H9 (cell line): Measurements from ENCODE around the gene METTL26. TPM values are rescaled to one million over a fixed set of nuclear protein-coding genes. Genes with fewer than 3 reads are reported as not detected.

Source experiments
- DNase-seq: peaks from one replicate; pipeline ENCODE4 v3.0.0-alpha.2; 2017
- H2AFZ ChIP-seq: one replicate; pipeline ENCODE4 v1.6.1; 2013; ENCODE audit warnings: mild to moderate bottlenecking, low read length, control low read depth, moderate library complexity
- H2AK5ac ChIP-seq: 2 replicates; pipeline ENCODE4 v1.6.1; 2013; ENCODE audit warnings: low read length, control low read depth, mixed read lengths; ENCODE audit not compliant: insufficient read length
- H2BK120ac ChIP-seq: one replicate; pipeline ENCODE4 v1.6.1; 2013; ENCODE audit warnings: low read depth, mild to moderate bottlenecking, low read length, control low read depth, inconsistent platforms; ENCODE audit not compliant: poor library complexity, severe bottlenecking
- H2BK12ac ChIP-seq: 2 replicates; pipeline ENCODE4 v1.6.1; 2013; ENCODE audit warnings: low read length, control low read depth, mixed read lengths, low read depth; ENCODE audit not compliant: insufficient read length
- H2BK15ac ChIP-seq: 2 replicates; pipeline ENCODE4 v1.6.1; 2013; ENCODE audit warnings: low read depth, low read length, control low read depth
- H2BK20ac ChIP-seq: one replicate; pipeline ENCODE4 v1.6.1; 2013; ENCODE audit warnings: low read depth, mild to moderate bottlenecking, low read length, control low read depth, inconsistent platforms; ENCODE audit not compliant: poor library complexity, severe bottlenecking
- H2BK5ac ChIP-seq: 2 replicates; pipeline ENCODE4 v1.6.1; 2013; ENCODE audit warnings: low read length, control low read depth, mixed read lengths; ENCODE audit not compliant: insufficient read length
- H3K14ac ChIP-seq: 2 replicates; pipeline ENCODE4 v1.6.1; 2013; ENCODE audit warnings: low read length, control low read depth; ENCODE audit not compliant: insufficient read depth
- H3K18ac ChIP-seq: 2 replicates; pipeline ENCODE4 v1.6.1; 2013; ENCODE audit warnings: low read depth, mild to moderate bottlenecking, mixed read lengths, low read length, control low read depth; ENCODE audit not compliant: insufficient read length
- H3K23ac ChIP-seq: 2 replicates; pipeline ENCODE4 v1.6.1; 2013; ENCODE audit warnings: low read length, control low read depth, mixed read lengths, low read depth; ENCODE audit not compliant: insufficient read length
- H3K23me2 ChIP-seq: 2 replicates; pipeline ENCODE4 v1.6.1; 2013; ENCODE audit warnings: low read depth, mild to moderate bottlenecking, mixed read lengths, low read length, control low read depth; ENCODE audit not compliant: insufficient read length, poor library complexity, severe bottlenecking
- H3K27ac ChIP-seq: 2 replicates; pipeline ENCODE4 v1.5.1; 2013; ENCODE audit warnings: low read length, control low read depth, mixed read lengths, low read depth; ENCODE audit not compliant: insufficient read length
- H3K27me3 ChIP-seq: 2 replicates; pipeline ENCODE4 v1.6.1; 2013; ENCODE audit warnings: low read length, control low read depth, inconsistent platforms; ENCODE audit not compliant: insufficient read depth
- H3K4ac ChIP-seq: 2 replicates; pipeline ENCODE4 v1.6.1; 2013; ENCODE audit warnings: low read depth, mild to moderate bottlenecking, control low read depth, inconsistent platforms, low read length, moderate library complexity
- H3K4me1 ChIP-seq: 2 replicates; pipeline ENCODE4 v1.6.1; 2013; ENCODE audit warnings: low read length, control low read depth, inconsistent platforms; ENCODE audit not compliant: insufficient read depth
- H3K4me2 ChIP-seq: 2 replicates; pipeline ENCODE4 v1.6.1; 2013; ENCODE audit warnings: low read length, control low read depth, mixed read lengths; ENCODE audit not compliant: insufficient read length, insufficient read depth
- H3K56ac ChIP-seq: 2 replicates; pipeline ENCODE4 v1.6.1; 2013; ENCODE audit warnings: low read depth, mild to moderate bottlenecking, mixed read lengths, low read length, control low read depth; ENCODE audit not compliant: insufficient read length
- H3K79me1 ChIP-seq: 2 replicates; pipeline ENCODE4 v1.6.1; 2013; ENCODE audit warnings: low read depth, mild to moderate bottlenecking, moderate library complexity, low read length, control low read depth, inconsistent platforms; ENCODE audit not compliant: insufficient read depth, poor library complexity, severe bottlenecking
- H3K79me2 ChIP-seq: 2 replicates; pipeline ENCODE4 v1.6.1; 2013; ENCODE audit warnings: low read length, control low read depth, inconsistent platforms; ENCODE audit not compliant: insufficient read depth
- H3K9ac ChIP-seq: 2 replicates; pipeline ENCODE4 v1.6.1; 2013; ENCODE audit warnings: low read length, control low read depth, mixed read lengths; ENCODE audit not compliant: insufficient read length; ENCODE audit errors: extremely low read depth
- H3K9me3 ChIP-seq: one replicate; pipeline ENCODE4 v1.6.1; 2013; ENCODE audit warnings: low read depth, low read length, inconsistent platforms; ENCODE audit not compliant: control insufficient read depth
- H3T11ph ChIP-seq: one replicate; pipeline ENCODE4 v1.6.1; 2013; ENCODE audit warnings: mild to moderate bottlenecking, low read length, control low read depth, inconsistent platforms
- H4K20me1 ChIP-seq: one replicate; pipeline ENCODE4 v1.6.1; 2013; ENCODE audit not compliant: control insufficient read depth, insufficient read length, insufficient read depth
- H4K5ac ChIP-seq: 2 replicates; pipeline ENCODE4 v1.6.1; 2013; ENCODE audit warnings: low read depth, mild to moderate bottlenecking, mixed read lengths, low read length, control low read depth; ENCODE audit not compliant: insufficient read length
- H4K8ac ChIP-seq: replicated peaks from 2 replicates; pipeline ENCODE4 v1.6.1; 2013; ENCODE audit warnings: low read length, control low read depth, mixed read lengths, low read depth; ENCODE audit not compliant: insufficient read length
- H4K91ac ChIP-seq: 2 replicates; pipeline ENCODE4 v1.6.1; 2013; ENCODE audit warnings: low read depth, mild to moderate bottlenecking, moderate library complexity, mixed read lengths, low read length, control low read depth; ENCODE audit not compliant: insufficient read length
- H3K27ac Mint-ChIP-seq, 3 experiments: 2 replicates in 2 of 3; 3 replicates in 1 of 3; pipeline ENCODE4 v1.8.0; 2020 to 2021; ENCODE audit warnings: mixed read lengths in 3 of 3, mild to moderate bottlenecking in 1 of 3, moderate library complexity in 1 of 3
- H3K27me3 Mint-ChIP-seq: 2 replicates; pipeline ENCODE4 v1.8.0; 2021; ENCODE audit warnings: low read depth, mild to moderate bottlenecking, moderate library complexity, mixed read lengths
- H3K36me3 Mint-ChIP-seq, 3 experiments: 2 replicates in 2 of 3; 3 replicates in 1 of 3; pipeline ENCODE4 v1.8.0; 2020 to 2021; ENCODE audit warnings: low read depth in 3 of 3, mixed read lengths in 3 of 3; ENCODE audit not compliant: insufficient read depth in 1 of 3
- H3K4me1 Mint-ChIP-seq, 2 experiments: 2 replicates each; pipeline ENCODE4 v1.8.0; 2020; ENCODE audit warnings: mixed read lengths in 2 of 2
- H3K4me3 Mint-ChIP-seq, 2 experiments: 2 replicates in 1 of 2; 3 replicates in 1 of 2; pipeline ENCODE4 v1.8.0; 2020 to 2021; ENCODE audit warnings: mild to moderate bottlenecking in 2 of 2, mixed read lengths in 2 of 2, moderate library complexity in 1 of 2
- H3K9me3 Mint-ChIP-seq, 2 experiments: 2 replicates in 1 of 2; 3 replicates in 1 of 2; pipeline ENCODE4 v1.8.0; 2020; ENCODE audit warnings: mild to moderate bottlenecking in 2 of 2, mixed read lengths in 2 of 2, moderate library complexity in 1 of 2
- WGBS: extraction: QIAGEN DNeasy Blood & Tissue Kit; methylation state at CpG from one replicate; pipeline ENCODE4 v1.1.7; 2013; ENCODE audit warnings: missing lambda C conversion rate, low lambda C conversion rate, mixed read lengths; ENCODE audit not compliant: insufficient read length; ENCODE audit errors: extremely low coverage; 5-methylcytosine and 5-hydroxymethylcytosine counted together
- total RNA-seq: library from RNA; stranded (reverse); gene quantifications from 2 replicates; pipeline ENCODE4 v1.2.1, GENCODE V29; 2021
- TF ChIP-seq, protein P1 (sequence below): fragments of 200-600 bp; sonication (generic); conservative IDR thresholded peaks from 3 replicates; pipeline ENCODE4 v1.8.0; 2021; ENCODE audit warnings: antibody characterized with exemption, mild to moderate bottlenecking

METTL26 gene
- total RNA-seq, 1 experiment from 2014 or later, result 108 TPM

DNA sequence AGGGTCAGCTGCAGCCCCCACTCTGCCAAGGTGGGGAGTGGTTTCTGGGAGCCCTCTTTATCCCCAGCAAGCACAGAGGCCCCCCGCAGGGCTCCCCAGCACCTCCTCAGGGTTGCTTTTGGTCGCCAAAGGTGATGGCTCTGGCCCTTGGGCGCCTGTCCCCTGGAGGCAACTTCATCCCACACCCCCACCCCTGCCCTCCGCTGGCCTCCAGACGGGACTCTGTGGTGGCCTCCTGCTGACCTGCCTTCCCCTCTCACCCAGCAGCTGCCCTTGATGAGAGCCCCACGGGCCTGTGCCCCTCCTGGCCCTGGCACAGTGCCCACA, 24.0 kb upstream of the METTL26 start:
- H3K27me3 Mint-ChIP-seq, result no peaks in the 10 kb centered on the region
- Histone ChIP-seq H3K56ac (no peak overlapping the region), H3K9ac (no peak overlapping the region), H3K27me3 (no peaks in the 10 kb centered on the region), H2AK5ac (no peak overlapping the region), H2BK120ac (no peak overlapping the region), H4K20me1 (no peaks in the 10 kb centered on the region), H3K79me1 (no peaks in the 10 kb centered on the region), H2AFZ (no peak overlapping the region), H4K91ac (no peak overlapping the region), H2BK20ac (no peak overlapping the region), H4K5ac (no peak overlapping the region), H2BK5ac (no peak overlapping the region), H3K27ac (no peak overlapping the region), H2BK15ac (no peak overlapping the region), H3K4me2 (no peak overlapping the region), H3K79me2 (no peaks in the 10 kb centered on the region), H3K23me2 (no peaks in the 10 kb centered on the region), H3K9me3 (no peaks in the 10 kb centered on the region), H4K8ac (no peak overlapping the region), H3K23ac (no peak overlapping the region), H2BK12ac (no peak overlapping the region), H3T11ph (no peak overlapping the region), H3K18ac (no peak overlapping the region), H3K4ac (no peak overlapping the region), H3K4me1 (no peaks in the 10 kb centered on the region; the same call in 1 of the 2 replicates), H3K14ac (no peak overlapping the region)
- no peaks in the 10 kb centered on the region for H3K9me3 Mint-ChIP-seq
- peaks cover 0 to 5% of the 10 kb centered on the region in 2 experiments; a peak in 2 of 4 replicates for H3K4me1 Mint-ChIP-seq
- TF ChIP-seq, protein P1, sequence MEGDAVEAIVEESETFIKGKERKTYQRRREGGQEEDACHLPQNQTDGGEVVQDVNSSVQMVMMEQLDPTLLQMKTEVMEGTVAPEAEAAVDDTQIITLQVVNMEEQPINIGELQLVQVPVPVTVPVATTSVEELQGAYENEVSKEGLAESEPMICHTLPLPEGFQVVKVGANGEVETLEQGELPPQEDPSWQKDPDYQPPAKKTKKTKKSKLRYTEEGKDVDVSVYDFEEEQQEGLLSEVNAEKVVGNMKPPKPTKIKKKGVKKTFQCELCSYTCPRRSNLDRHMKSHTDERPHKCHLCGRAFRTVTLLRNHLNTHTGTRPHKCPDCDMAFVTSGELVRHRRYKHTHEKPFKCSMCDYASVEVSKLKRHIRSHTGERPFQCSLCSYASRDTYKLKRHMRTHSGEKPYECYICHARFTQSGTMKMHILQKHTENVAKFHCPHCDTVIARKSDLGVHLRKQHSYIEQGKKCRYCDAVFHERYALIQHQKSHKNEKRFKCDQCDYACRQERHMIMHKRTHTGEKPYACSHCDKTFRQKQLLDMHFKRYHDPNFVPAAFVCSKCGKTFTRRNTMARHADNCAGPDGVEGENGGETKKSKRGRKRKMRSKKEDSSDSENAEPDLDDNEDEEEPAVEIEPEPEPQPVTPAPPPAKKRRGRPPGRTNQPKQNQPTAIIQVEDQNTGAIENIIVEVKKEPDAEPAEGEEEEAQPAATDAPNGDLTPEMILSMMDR, result no peak
- H3K36me3 Mint-ChIP-seq, result peaks cover 2 to 13% (median 8%) of the 10 kb centered on the region in 3 experiments; a peak in 5 of 7 replicates
- no peak overlapping the region for H3K4me3 Mint-ChIP-seq
- no peak overlapping the region for H3K27ac Mint-ChIP-seq
- WGBS, result no CpG with 5 or more reads among the region's 6 CpGs
- no peak for DNase-seq
